SK-N-SH (cell line): ENCODE results near the gene HEPN1.

Experiments used
- CTCF ChIP-seq: fragments of 200-600 bp; sonication (generic); IDR thresholded peaks from 2 replicates; pipeline ENCODE4 v1.6.1; 2017; ENCODE audit warnings: antibody characterized with exemption, mild to moderate bottlenecking, moderate library complexity
- EP300 ChIP-seq, 2 experiments: IDR thresholded peaks; 2 replicates each; pipeline versions ENCODE4 v1.4.0 to v1.6.1; 2012; ENCODE audit warnings: borderline replicate concordance in 1 of 2, low read depth in 1 of 2, low read length in 1 of 2
- MAX ChIP-seq: IDR thresholded peaks from 2 replicates; pipeline ENCODE4 v1.4.0; 2012; ENCODE audit warnings: low read depth
- MXI1 ChIP-seq: IDR thresholded peaks from 2 replicates; pipeline ENCODE4 v1.6.1; 2012; ENCODE audit warnings: mild to moderate bottlenecking, low read depth, low read length, improper control_type of control experiment
- POLR2AphosphoS5 ChIP-seq: IDR thresholded peaks from 2 replicates; pipeline ENCODE4 v1.6.1; 2012; ENCODE audit warnings: low read depth, low read length
- RFX5 ChIP-seq: IDR thresholded peaks from 2 replicates; pipeline ENCODE4 v1.6.1; 2012; ENCODE audit warnings: mild to moderate bottlenecking, improper control_type of control experiment, low read length
- USF1 ChIP-seq: IDR thresholded peaks from 2 replicates; pipeline ENCODE4 v1.4.0; 2012; ENCODE audit warnings: low read depth, borderline replicate concordance
- USF2 ChIP-seq: fragments of 150-350 bp; IDR thresholded peaks from 2 replicates; pipeline ENCODE4 v1.6.1; 2017; ENCODE audit warnings: antibody characterized with exemption, low read length, low read depth, borderline replicate concordance

GRCh38 chr11:124879493-124880289 is 39.4 kb upstream of the HEPN1 start:
- no peak for TF ChIP-seq RFX5
- TF ChIP-seq CTCF, result no peak
- no peak for TF ChIP-seq EP300 (IDR thresholded peaks at IDR 0.05; ENCODE audit: borderline replicate concordance in 1 of 2, low read depth in 1 of 2, low read length in 1 of 2)
- TF ChIP-seq MAX, result no peak
- TF ChIP-seq POLR2AphosphoS5, result no peak
- TF ChIP-seq MXI1, result no peak
- TF ChIP-seq USF1, result no peak
- TF ChIP-seq USF2, result no peak
